PC-3 (cell line): ENCODE results near the gene BCL11B. TPM values are rescaled to one million over a fixed set of nuclear protein-coding genes. Genes with fewer than 3 reads are reported as not detected.

ENCODE experiments used
- ATAC-seq: fragments of 200-7000 bp; cut with Tn5 transposase; 2 replicates; pipeline ENCODE4 v1.9.1; 2020; ENCODE audit warnings: mild to moderate bottlenecking, moderate library complexity
- BruUV-seq: library from RNA; stranded (reverse); fragments of 400-500 nt; replicated peaks from 2 replicates; lab custom pipeline; 2021; lab: Mats Ljungman, UMichigan
- CTCF ChIA-PET: fragments of 300-600 bp; sonication (Branson Sonifier 250); formaldehyde crosslinking; loops from one replicate; lab custom pipeline; 2022; ENCODE audit warnings: antibody characterized with exemption; lab: Charles Lee
- POLR2A ChIA-PET: fragments of 300-600 bp; sonication (Branson Sonifier 250); formaldehyde crosslinking; loops from one replicate; lab custom pipeline; 2022; ENCODE audit warnings: antibody characterized with exemption; ENCODE audit not compliant: unreplicated experiment; lab: Charles Lee
- DNase-seq: peaks from one replicate; pipeline ENCODE4 v3.0.0-alpha.2; 2015
- H2AFZ ChIP-seq: fragments of 300-600 bp; sonication (generic); 2 replicates; pipeline ENCODE4 v1.6.0; 2016; ENCODE audit warnings: antibody characterized with exemption, low read length
- H3F3A ChIP-seq: fragments of 300-600 bp; sonication (generic); one replicate; pipeline ENCODE4 v1.6.0; 2017; ENCODE audit warnings: antibody characterized with exemption, low read length, control low read depth, mild to moderate bottlenecking; ENCODE audit not compliant: unreplicated experiment
- H3K27ac ChIP-seq: fragments of 300-600 bp; sonication (generic); 2 replicates; pipeline ENCODE4 v1.5.1; 2016; ENCODE audit warnings: mild to moderate bottlenecking, low read length
- H3K27me3 ChIP-seq: fragments of 300-600 bp; sonication (generic); 2 replicates; pipeline ENCODE4 v1.6.1; 2016; ENCODE audit warnings: low read length, mixed read lengths
- H3K36me3 ChIP-seq: fragments of 300-600 bp; sonication (generic); 2 replicates; pipeline ENCODE4 v1.6.1; 2016; ENCODE audit warnings: low read depth, mixed run types, low read length, mixed read lengths
- H3K4me1 ChIP-seq: fragments of 300-600 bp; sonication (generic); 2 replicates; pipeline ENCODE4 v1.5.1; 2016; ENCODE audit warnings: low read length; ENCODE audit not compliant: insufficient read depth
- H3K4me2 ChIP-seq: fragments of 300-600 bp; sonication (generic); 2 replicates; pipeline ENCODE4 v1.6.0; 2016; ENCODE audit warnings: low read length
- H3K4me3 ChIP-seq: fragments of 300-600 bp; sonication (generic); 2 replicates; pipeline ENCODE4 v1.5.1; 2016; ENCODE audit warnings: mild to moderate bottlenecking, low read length, mixed read lengths
- H3K79me2 ChIP-seq: fragments of 300-600 bp; sonication (generic); 2 replicates; pipeline ENCODE4 v1.6.1; 2017; ENCODE audit warnings: low read length, mixed read lengths
- H3K9ac ChIP-seq: fragments of 300-600 bp; sonication (generic); 2 replicates; pipeline ENCODE4 v1.6.0; 2016; ENCODE audit warnings: mild to moderate bottlenecking, low read length
- H3K9me2 ChIP-seq: fragments of 300-600 bp; sonication (generic); replicated peaks from 2 replicates; pipeline ENCODE4 v1.6.1; 2016; ENCODE audit warnings: mixed run types, low read length, mixed read lengths
- H3K9me3 ChIP-seq: fragments of 300-600 bp; sonication (generic); 2 replicates; pipeline ENCODE4 v1.6.1; 2016; ENCODE audit warnings: low read length, mixed read lengths
- H4K20me1 ChIP-seq: fragments of 300-600 bp; sonication (generic); 2 replicates; pipeline ENCODE4 v1.6.1; 2016; ENCODE audit warnings: low read length, mixed read lengths
- EZH2 ChIP-seq: fragments of 300-600 bp; sonication (generic); IDR thresholded peaks from one replicate; pipeline ENCODE4 v1.6.1; 2017; ENCODE audit warnings: antibody characterized with exemption, mild to moderate bottlenecking, low read length; ENCODE audit not compliant: unreplicated experiment
- EZH2phosphoT487 ChIP-seq: fragments of 300-600 bp; sonication (generic); IDR thresholded peaks from 2 replicates; pipeline ENCODE4 v1.6.1; 2018; ENCODE audit warnings: mild to moderate bottlenecking, antibody characterized with exemption, low read length, borderline replicate concordance
- intact Hi-C: fragments of 100-400 bp; cut with micrococcal nuclease; formaldehyde crosslinking; loops from 2 replicates; pipeline ENCODE4 v1.9.0; 2023
- total RNA-seq: library from RNA; depleted of rRNA; stranded (reverse); fragments of >200 nt; gene quantifications from 2 replicates; pipeline ENCODE4 v1.2.3, GENCODE V29; 2014
- TF ChIP-seq, protein P1 (sequence below): fragments of 300-600 bp; sonication (generic); conservative IDR thresholded peaks from 2 replicates; pipeline ENCODE4 v1.5.1; 2017; ENCODE audit warnings: antibody characterized with exemption, low read depth, mild to moderate bottlenecking, low read length

BCL11B gene
- total RNA-seq, 1 experiment from 2014 or later = 0.73 TPM

DNA sequence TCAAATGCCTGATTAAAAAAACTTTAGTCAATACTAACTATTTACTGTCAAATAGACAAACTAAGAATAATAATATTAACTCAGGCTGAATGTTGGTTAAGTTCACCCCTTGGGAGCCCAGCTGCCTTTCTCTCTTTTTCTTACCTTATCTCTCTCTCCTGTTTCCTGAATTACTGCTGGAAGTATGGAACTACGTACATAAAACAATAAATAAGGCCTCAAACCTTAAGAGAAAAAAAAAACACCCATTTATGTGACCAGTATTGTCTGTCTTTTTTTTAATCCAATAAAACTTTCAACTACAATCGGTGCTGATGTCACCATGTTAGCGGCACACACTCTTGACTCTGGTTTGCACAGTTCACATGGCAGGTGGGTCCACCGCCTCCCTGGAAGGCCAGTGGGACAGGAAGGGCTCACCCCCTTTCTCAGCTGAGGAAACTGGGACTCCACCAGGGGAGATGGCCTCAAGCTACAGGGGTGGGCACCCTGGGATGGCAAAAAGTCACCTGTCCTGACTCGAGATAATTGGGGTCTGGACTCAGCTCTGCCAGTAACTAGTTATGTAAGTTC is 21.3 kb downstream of the BCL11B start:
- Histone ChIP-seq H3K27me3 (peaks cover 79% of the 10 kb centered on the region), H3K36me3 (no peaks in the 10 kb centered on the region), H3F3A (no peaks in the 10 kb centered on the region), H4K20me1 (no peaks in the 10 kb centered on the region), H3K4me1 (no peaks in the 10 kb centered on the region), H3K9me2 (no peaks in the 10 kb centered on the region), H3K4me3 (no peak overlapping the region), H2AFZ (no peak overlapping the region), H3K4me2 (no peak overlapping the region), H3K79me2 (no peaks in the 10 kb centered on the region), H3K9ac (no peak overlapping the region), H3K27ac (no peak overlapping the region), H3K9me3 (no peaks in the 10 kb centered on the region)
- CTCF ChIA-PET = no interaction called here
- DNase-seq = no peak
- intact Hi-C loops = no loop called here
- POLR2A ChIA-PET = no interaction called here
- BruUV-seq = no TSS peak
- ATAC-seq = no peak
- TF ChIP-seq, protein P1, sequence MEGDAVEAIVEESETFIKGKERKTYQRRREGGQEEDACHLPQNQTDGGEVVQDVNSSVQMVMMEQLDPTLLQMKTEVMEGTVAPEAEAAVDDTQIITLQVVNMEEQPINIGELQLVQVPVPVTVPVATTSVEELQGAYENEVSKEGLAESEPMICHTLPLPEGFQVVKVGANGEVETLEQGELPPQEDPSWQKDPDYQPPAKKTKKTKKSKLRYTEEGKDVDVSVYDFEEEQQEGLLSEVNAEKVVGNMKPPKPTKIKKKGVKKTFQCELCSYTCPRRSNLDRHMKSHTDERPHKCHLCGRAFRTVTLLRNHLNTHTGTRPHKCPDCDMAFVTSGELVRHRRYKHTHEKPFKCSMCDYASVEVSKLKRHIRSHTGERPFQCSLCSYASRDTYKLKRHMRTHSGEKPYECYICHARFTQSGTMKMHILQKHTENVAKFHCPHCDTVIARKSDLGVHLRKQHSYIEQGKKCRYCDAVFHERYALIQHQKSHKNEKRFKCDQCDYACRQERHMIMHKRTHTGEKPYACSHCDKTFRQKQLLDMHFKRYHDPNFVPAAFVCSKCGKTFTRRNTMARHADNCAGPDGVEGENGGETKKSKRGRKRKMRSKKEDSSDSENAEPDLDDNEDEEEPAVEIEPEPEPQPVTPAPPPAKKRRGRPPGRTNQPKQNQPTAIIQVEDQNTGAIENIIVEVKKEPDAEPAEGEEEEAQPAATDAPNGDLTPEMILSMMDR = no peak

DNA sequence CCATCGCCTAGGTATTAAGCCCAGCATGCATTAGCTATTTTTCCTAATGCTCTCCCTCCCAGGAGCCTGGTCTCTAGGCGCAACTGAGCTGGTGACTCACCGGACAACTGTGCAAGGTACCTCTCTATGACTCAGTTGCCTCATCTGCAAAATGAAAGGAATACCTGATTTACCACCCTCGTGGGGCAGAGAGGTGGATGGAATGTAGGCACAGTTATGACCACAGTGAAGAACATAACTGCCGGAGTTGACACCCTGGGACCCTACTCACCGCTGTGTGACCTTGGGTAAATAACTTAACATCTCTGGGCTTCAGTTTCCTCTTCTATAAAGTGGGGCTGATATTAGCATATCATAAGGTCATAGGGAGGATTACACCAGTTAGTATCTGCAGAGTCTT is 22.6 kb downstream of the BCL11B start:
- Histone ChIP-seq H3K4me1 (no peaks in the 10 kb centered on the region), H3K79me2 (no peaks in the 10 kb centered on the region), H3F3A (no peaks in the 10 kb centered on the region), H3K4me3 (no peak overlapping the region), H3K9ac (no peak overlapping the region), H3K4me2 (no peak overlapping the region), H4K20me1 (no peaks in the 10 kb centered on the region), H3K27ac (no peak overlapping the region), H3K36me3 (no peaks in the 10 kb centered on the region), H3K9me3 (no peaks in the 10 kb centered on the region), H3K9me2 (no peaks in the 10 kb centered on the region), H2AFZ (no peak overlapping the region), H3K27me3 (peaks cover 79% of the 10 kb centered on the region)
- intact Hi-C loops = no loop called here
- ATAC-seq (no peak), DNase-seq (no peak)
- CTCF ChIA-PET = no interaction called here
- BruUV-seq = no TSS peak
- POLR2A ChIA-PET = no interaction called here
- TF ChIP-seq, protein P1 = no peak
- TF ChIP-seq EZH2phosphoT487 = no peak
- no peak for TF ChIP-seq EZH2

DNA sequence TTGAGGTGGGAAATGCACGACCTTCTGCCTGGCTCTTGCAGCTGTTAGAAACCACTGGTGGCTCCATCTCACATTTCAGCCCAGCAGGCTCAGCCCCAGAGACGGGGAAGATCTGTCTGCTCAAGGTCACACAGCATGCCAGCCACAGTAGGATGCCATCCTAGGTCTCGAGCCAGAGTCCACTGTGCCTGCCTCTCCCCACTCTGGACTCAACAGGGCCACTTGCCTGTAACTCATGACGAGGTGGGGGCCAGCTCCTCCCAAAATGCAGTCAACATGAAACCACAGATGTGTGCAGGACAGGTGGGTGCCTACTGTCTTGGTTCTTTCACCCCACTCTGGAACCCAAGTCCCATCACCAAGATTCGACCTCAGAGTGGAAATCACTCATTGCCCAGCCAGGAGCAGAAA is 23.2 kb downstream of the BCL11B start:
- ATAC-seq = no peak
- H3K4me1 ChIP-seq = no peaks in the 10 kb centered on the region
- H3K36me3 ChIP-seq = no peaks in the 10 kb centered on the region
- no peak overlapping the region for H2AFZ ChIP-seq
- H3K9me2 ChIP-seq = no peaks in the 10 kb centered on the region
- ChIA-PET POLR2A (no interaction called here), CTCF (no interaction called here)
- no TSS peak for BruUV-seq
- no peak overlapping the region for H3K9ac ChIP-seq
- H3K4me2 ChIP-seq = no peak overlapping the region
- peaks cover 79% of the 10 kb centered on the region for H3K27me3 ChIP-seq
- H3K9me3 ChIP-seq = no peaks in the 10 kb centered on the region
- intact Hi-C loops = no loop called here
- no peak overlapping the region for H3K4me3 ChIP-seq
- TF ChIP-seq EZH2phosphoT487 (no peak), EZH2 (no peak)
- TF ChIP-seq, protein P1 = no peak
- H4K20me1 ChIP-seq = no peaks in the 10 kb centered on the region
- no peak for DNase-seq
- no peaks in the 10 kb centered on the region for H3K79me2 ChIP-seq
- H3K27ac ChIP-seq = no peak overlapping the region
- no peaks in the 10 kb centered on the region for H3F3A ChIP-seq
